HL-60 (cell line): ENCODE measurements around the gene GPHA2.
"Not testable (repeated sequence)": the region's sequence is repeated elsewhere in the genome, so short reads cannot be mapped to it uniquely, and the experiment has no call there.

Experiments
- DNase-seq, 2 experiments: peaks; one replicate each; pipeline ENCODE4 v3.0.0-alpha.2; 2010 to 2020; ENCODE audit warnings: low read depth in 1 of 2, low spot score in 1 of 2
- H3K27ac ChIP-seq: fragments of 250-450 bp; sonication (Bioruptor Pico); replicated peaks from 2 replicates; pipeline ENCODE4 v1.5.1; 2020; ENCODE audit warnings: mild to moderate bottlenecking, moderate library complexity
- H3K27me3 ChIP-seq: fragments of 250-450 bp; sonication (Bioruptor Pico); 2 replicates; pipeline ENCODE4 v1.5.1; 2021; ENCODE audit warnings: mild to moderate bottlenecking, moderate library complexity; ENCODE audit not compliant: insufficient read depth, poor library complexity, severe bottlenecking
- H3K4me3 ChIP-seq: replicated peaks from 2 replicates; pipeline ENCODE4 v1.5.1; 2011; ENCODE audit warnings: mild to moderate bottlenecking, control low read depth, low read length; ENCODE audit not compliant: insufficient read depth
- GABPA ChIP-seq: IDR thresholded peaks from 2 replicates; pipeline ENCODE4 v1.6.1; 2012; ENCODE audit warnings: low read depth
- POLR2AphosphoS5 ChIP-seq: IDR thresholded peaks from 2 replicates; pipeline ENCODE4 v1.6.1; 2012; ENCODE audit warnings: low read depth
- SPI1 ChIP-seq: IDR thresholded peaks from 2 replicates; pipeline ENCODE4 v1.6.1; 2012; ENCODE audit warnings: low read depth, mild to moderate bottlenecking, borderline replicate concordance
- long read RNA-seq: library from polyadenylated mRNA; unstranded; transcript quantifications from one replicate; pipeline ENCODE4 v2.0.0, GENCODE V29; 2020
- TF ChIP-seq, protein P1 (sequence below): IDR thresholded peaks from 2 replicates; pipeline ENCODE4 v1.6.1; 2012; ENCODE audit warnings: low read depth; ENCODE audit not compliant: insufficient replicate concordance
- TF ChIP-seq, protein P2 (sequence below): IDR thresholded peaks from one replicate; pipeline ENCODE4 v1.5.1; 2011; ENCODE audit warnings: low read length, control low read depth, inconsistent platforms; ENCODE audit not compliant: insufficient read depth

Gene GPHA2, protein sequence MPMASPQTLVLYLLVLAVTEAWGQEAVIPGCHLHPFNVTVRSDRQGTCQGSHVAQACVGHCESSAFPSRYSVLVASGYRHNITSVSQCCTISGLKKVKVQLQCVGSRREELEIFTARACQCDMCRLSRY
- long read RNA-seq, result 0 reads

DNA sequence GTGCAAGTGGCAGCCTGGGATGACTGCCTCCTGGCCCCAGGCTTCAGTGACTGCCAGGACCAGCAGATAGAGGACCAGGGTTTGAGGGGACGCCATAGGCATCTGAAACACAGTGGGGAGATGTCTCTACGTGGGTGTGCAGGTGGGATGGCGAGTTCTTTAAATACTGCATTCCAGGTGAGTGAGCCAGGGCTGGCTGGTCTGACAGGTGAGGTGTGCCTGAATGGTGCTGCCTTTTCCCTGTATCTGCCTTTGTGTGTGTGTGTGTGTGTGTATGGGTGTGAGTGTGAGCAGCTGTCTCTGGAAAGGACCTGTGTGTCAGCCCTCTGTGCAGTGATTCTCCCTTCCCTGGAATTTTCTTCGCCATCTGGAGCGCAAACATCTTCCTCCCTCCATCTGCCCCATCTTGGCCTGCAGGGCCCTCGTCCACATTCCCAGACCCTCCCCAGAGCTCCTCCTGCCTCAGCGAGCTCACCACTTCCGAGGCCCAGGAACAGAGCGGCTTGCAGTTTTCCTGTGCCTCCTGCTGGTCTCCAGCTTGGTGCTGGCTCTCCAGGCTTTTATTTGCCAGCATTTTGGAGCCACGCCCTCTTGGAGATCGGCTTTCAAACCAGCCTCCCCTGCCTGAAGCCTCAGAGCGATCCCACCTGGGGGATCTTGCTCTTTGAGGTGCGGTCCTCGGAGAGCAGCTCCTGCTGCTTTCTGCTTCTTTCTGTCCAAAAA is at the start of gene GPHA2:
TSS of gene GPHA2 (minus strand) at position 535 of the 723 bp plus-strand sequence. CDS start at position 102, 433 bp downstream.
- TF ChIP-seq, protein P1, sequence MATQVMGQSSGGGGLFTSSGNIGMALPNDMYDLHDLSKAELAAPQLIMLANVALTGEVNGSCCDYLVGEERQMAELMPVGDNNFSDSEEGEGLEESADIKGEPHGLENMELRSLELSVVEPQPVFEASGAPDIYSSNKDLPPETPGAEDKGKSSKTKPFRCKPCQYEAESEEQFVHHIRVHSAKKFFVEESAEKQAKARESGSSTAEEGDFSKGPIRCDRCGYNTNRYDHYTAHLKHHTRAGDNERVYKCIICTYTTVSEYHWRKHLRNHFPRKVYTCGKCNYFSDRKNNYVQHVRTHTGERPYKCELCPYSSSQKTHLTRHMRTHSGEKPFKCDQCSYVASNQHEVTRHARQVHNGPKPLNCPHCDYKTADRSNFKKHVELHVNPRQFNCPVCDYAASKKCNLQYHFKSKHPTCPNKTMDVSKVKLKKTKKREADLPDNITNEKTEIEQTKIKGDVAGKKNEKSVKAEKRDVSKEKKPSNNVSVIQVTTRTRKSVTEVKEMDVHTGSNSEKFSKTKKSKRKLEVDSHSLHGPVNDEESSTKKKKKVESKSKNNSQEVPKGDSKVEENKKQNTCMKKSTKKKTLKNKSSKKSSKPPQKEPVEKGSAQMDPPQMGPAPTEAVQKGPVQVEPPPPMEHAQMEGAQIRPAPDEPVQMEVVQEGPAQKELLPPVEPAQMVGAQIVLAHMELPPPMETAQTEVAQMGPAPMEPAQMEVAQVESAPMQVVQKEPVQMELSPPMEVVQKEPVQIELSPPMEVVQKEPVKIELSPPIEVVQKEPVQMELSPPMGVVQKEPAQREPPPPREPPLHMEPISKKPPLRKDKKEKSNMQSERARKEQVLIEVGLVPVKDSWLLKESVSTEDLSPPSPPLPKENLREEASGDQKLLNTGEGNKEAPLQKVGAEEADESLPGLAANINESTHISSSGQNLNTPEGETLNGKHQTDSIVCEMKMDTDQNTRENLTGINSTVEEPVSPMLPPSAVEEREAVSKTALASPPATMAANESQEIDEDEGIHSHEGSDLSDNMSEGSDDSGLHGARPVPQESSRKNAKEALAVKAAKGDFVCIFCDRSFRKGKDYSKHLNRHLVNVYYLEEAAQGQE, result no peak
- no peak for TF ChIP-seq SPI1
- no peak for TF ChIP-seq GABPA
- TF ChIP-seq, protein P2, sequence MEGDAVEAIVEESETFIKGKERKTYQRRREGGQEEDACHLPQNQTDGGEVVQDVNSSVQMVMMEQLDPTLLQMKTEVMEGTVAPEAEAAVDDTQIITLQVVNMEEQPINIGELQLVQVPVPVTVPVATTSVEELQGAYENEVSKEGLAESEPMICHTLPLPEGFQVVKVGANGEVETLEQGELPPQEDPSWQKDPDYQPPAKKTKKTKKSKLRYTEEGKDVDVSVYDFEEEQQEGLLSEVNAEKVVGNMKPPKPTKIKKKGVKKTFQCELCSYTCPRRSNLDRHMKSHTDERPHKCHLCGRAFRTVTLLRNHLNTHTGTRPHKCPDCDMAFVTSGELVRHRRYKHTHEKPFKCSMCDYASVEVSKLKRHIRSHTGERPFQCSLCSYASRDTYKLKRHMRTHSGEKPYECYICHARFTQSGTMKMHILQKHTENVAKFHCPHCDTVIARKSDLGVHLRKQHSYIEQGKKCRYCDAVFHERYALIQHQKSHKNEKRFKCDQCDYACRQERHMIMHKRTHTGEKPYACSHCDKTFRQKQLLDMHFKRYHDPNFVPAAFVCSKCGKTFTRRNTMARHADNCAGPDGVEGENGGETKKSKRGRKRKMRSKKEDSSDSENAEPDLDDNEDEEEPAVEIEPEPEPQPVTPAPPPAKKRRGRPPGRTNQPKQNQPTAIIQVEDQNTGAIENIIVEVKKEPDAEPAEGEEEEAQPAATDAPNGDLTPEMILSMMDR, result no peak
- TF ChIP-seq POLR2AphosphoS5, result no peak
- no peak for DNase-seq
- H3K4me3 ChIP-seq, result no peak within 1 kb of the TSS
- no peak within 1 kb of the TSS for H3K27ac ChIP-seq
- no peaks in the 10 kb centered on the region for H3K27me3 ChIP-seq

DNA sequence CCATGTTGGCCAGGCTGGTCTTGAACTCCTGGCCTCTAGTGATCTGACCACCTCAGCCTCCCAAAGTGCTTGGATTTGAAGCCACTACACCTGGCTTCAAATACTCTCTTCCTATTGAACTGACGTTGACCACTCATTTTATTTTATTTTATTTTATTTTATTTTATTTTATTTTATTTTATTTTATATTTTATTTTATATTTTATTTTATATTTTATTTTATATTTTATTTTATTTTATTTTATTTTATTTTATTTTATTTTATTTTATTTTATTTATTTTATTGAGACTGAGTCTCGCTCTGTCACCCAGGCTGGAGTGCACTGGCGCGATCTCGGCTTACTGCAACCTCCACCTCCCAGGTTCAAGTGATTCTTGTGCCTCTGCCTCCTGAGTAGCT is 47.6 kb upstream of the GPHA2 start:
- H3K27me3 ChIP-seq, H3K4me3 ChIP-seq, H3K27ac ChIP-seq, DNase-seq: not testable (repeated sequence)

DNA sequence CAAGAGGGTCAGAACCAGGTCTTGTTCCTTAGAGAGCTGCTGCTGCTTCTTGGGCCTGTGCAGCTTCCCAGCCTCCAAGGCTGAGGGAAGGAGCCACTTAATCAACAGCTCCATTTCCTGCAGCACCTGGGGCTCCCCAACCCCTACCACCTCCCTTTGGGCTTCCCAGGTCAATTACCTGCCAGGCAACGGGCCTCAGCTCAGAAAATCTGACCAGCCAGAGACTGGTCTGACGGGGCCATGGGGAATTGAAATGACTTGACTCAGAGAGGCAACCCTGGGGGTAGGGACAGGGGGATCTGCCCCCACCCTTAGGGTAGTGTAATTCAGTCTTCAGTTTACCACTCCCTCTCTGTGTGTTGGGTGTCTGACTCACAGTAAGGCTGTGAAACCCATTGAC is 41.0 kb upstream of the GPHA2 start:
- H3K27ac ChIP-seq, result no peak overlapping the region
- TF ChIP-seq POLR2AphosphoS5 (no peak), SPI1 (no peak), GABPA (no peak)
- TF ChIP-seq, protein P1, result no peak
- TF ChIP-seq, protein P2, result no peak
- no peak overlapping the region for H3K4me3 ChIP-seq
- no peak for DNase-seq
- H3K27me3 ChIP-seq, result peaks cover 7% of the 10 kb centered on the region

DNA sequence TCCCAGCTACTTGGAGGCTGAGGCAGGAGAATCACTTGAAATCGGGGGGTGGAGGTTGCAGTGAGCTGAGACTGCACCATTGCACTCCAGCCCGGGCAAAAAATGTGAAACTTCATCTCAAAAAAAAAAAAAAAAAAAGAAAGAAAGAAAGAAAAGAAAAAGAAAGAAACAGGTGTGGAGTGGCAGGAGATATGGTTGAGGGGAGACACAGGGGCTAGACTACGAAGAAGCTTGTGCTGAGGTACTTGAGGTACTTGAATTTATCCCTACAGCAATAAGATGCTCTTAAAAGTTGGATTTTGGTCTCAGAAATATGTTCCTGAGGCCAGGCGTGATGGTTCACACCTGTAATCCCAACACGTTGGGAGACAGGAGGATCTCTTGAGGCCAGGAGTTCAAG is 38.4 kb upstream of the GPHA2 start:
- Histone ChIP-seq H3K27ac (no peak overlapping the region), H3K27me3 (peaks cover 9% of the 10 kb centered on the region), H3K4me3 (no peak overlapping the region)
- TF ChIP-seq GABPA, result no peak
- TF ChIP-seq POLR2AphosphoS5, result no peak
- TF ChIP-seq, protein P2, result no peak
- TF ChIP-seq, protein P1, result no peak
- no peak for TF ChIP-seq SPI1
- no peak for DNase-seq
